GM12878 (cell line): ENCODE data around the gene PJA2. TPM values are rescaled to one million over a fixed set of nuclear protein-coding genes. Genes with fewer than 3 reads are reported as not detected.

Experiments used
- ATAC-seq: fragments of 200-7000 bp; cut with Tn5 transposase; 3 replicates; pipeline ENCODE4 v1.9.1; 2020; ENCODE audit warnings: mild to moderate bottlenecking, moderate library complexity
- BruUV-seq: library from RNA; stranded (reverse); fragments of 400-500 nt; replicated peaks from 2 replicates; lab custom pipeline; 2021; lab: Mats Ljungman, UMichigan
- CTCF ChIA-PET: fragments of 300-600 bp; sonication (Branson Sonifier 250); formaldehyde crosslinking; extraction: SDS; loops from one replicate; lab custom pipeline; 2021; ENCODE audit warnings: inconsistent platforms; lab: Yijun Ruan, JAX
- POLR2A ChIA-PET: fragments of 350-600 bp; formaldehyde crosslinking; extraction: SDS; loops from one replicate; lab custom pipeline; 2021; ENCODE audit warnings: inconsistent platforms; lab: Charles Lee
- RAD21 ChIA-PET: fragments of 300-600 bp; sonication (Branson Sonifier 250); formaldehyde crosslinking; loops from one replicate; lab custom pipeline; 2023; ENCODE audit warnings: antibody characterized with exemption; ENCODE audit not compliant: unreplicated experiment; lab: Charles Lee
- SMC1A ChIA-PET: fragments of 300-600 bp; sonication (Branson Sonifier 250); formaldehyde crosslinking; loops from one replicate; lab custom pipeline; 2023; ENCODE audit not compliant: unreplicated experiment, uncharacterized antibody; lab: Charles Lee
- DNase-seq: peaks from one replicate; pipeline ENCODE4 v3.0.0-alpha.2; 2011; ENCODE audit warnings: low read depth, low spot score
- FAIRE-seq: peaks from 3 replicates; lab custom pipeline; 2011; peaks lifted over from hg19 to GRCh38; lab: Jason Lieb, UNC
- H2AFZ ChIP-seq: 2 replicates; pipeline ENCODE4 v1.6.0; 2011; ENCODE audit warnings: low read depth, low read length, control low read depth; ENCODE audit not compliant: control insufficient read depth
- H3K27ac ChIP-seq: 2 replicates; pipeline ENCODE4 v1.5.1; 2011; ENCODE audit warnings: control low read depth; ENCODE audit not compliant: control insufficient read depth, insufficient read depth
- H3K27me3 ChIP-seq, 2 experiments: replicated peaks in 1 of 2; 2 replicates each; pipeline versions ENCODE4 v1.6.0 to v1.6.1; 2011; ENCODE audit warnings: low read length in 1 of 2; ENCODE audit not compliant: control insufficient read depth in 2 of 2, insufficient read depth in 2 of 2
- H3K36me3 ChIP-seq, 2 experiments: 2 replicates each; pipeline ENCODE4 v1.5.1; 2011; ENCODE audit warnings: low read length in 1 of 2; ENCODE audit not compliant: control insufficient read depth in 2 of 2, insufficient read depth in 2 of 2
- H3K4me1 ChIP-seq: 2 replicates; pipeline ENCODE4 v1.6.1; 2011; ENCODE audit warnings: mild to moderate bottlenecking, low read length, moderate library complexity, mixed read lengths; ENCODE audit not compliant: control insufficient read depth, insufficient read depth
- H3K4me2 ChIP-seq: 2 replicates; pipeline ENCODE4 v1.6.0; 2011; ENCODE audit warnings: control low read depth; ENCODE audit not compliant: control insufficient read depth, insufficient read depth
- H3K4me3 ChIP-seq: fragments of 200-600 bp; sonication (generic); 2 replicates; pipeline ENCODE4 v1.5.1; 2016
- H3K79me2 ChIP-seq: 2 replicates; pipeline ENCODE4 v1.6.0; 2011; ENCODE audit warnings: low read length; ENCODE audit not compliant: control insufficient read depth, insufficient read depth
- H3K9ac ChIP-seq: 2 replicates; pipeline ENCODE4 v1.8.0; 2011; ENCODE audit warnings: low read length, control low read depth, mixed read lengths; ENCODE audit not compliant: control insufficient read depth, insufficient read depth
- H3K9me3 ChIP-seq: replicated peaks from 3 replicates; pipeline ENCODE4 v1.5.1; 2011; ENCODE audit warnings: mild to moderate bottlenecking, low read length; ENCODE audit not compliant: control insufficient read depth, insufficient read depth
- H4K20me1 ChIP-seq: 2 replicates; pipeline ENCODE4 v1.6.0; 2011; ENCODE audit not compliant: control insufficient read depth, insufficient read depth
- DPF2 ChIP-seq: fragments of 450-650 bp; IDR thresholded peaks from 2 replicates; pipeline ENCODE4 v1.6.1; 2017; ENCODE audit warnings: mild to moderate bottlenecking
- EED ChIP-seq: sonication (generic); IDR thresholded peaks from 2 replicates; pipeline ENCODE4 v1.6.1; 2016; ENCODE audit warnings: antibody characterized with exemption, low read depth
- MTA3 ChIP-seq: IDR thresholded peaks from 2 replicates; pipeline ENCODE4 v1.6.1; 2012; ENCODE audit warnings: low read length, inconsistent platforms, borderline replicate concordance
- NKRF ChIP-seq: fragments of 450-650 bp; conservative IDR thresholded peaks from 2 replicates; pipeline ENCODE4 v1.6.1; 2017; ENCODE audit warnings: mild to moderate bottlenecking, moderate library complexity
- PAX8 ChIP-seq: fragments of 450-650 bp; IDR thresholded peaks from 2 replicates; pipeline ENCODE4 v1.6.1; 2017; ENCODE audit warnings: mild to moderate bottlenecking, moderate library complexity
- SP1 ChIP-seq: IDR thresholded peaks from one replicate; pipeline ENCODE4 v1.6.1; 2011; ENCODE audit warnings: low read depth, low read length
- SPI1 ChIP-seq: IDR thresholded peaks from 2 replicates; pipeline ENCODE4 v1.6.1; 2011; ENCODE audit warnings: low read depth, mild to moderate bottlenecking, low read length, moderate library complexity, borderline replicate concordance; ENCODE audit not compliant: insufficient read depth
- ZNF384 ChIP-seq: IDR thresholded peaks from 2 replicates; pipeline ENCODE4 v1.6.1; 2012; ENCODE audit warnings: low read depth, mild to moderate bottlenecking, low read length, improper control_type of control experiment, borderline replicate concordance
- WGBS: methylation state at CpG from one replicate; pipeline ENCODE4 v1.1.6; 2016; ENCODE audit warnings: low lambda C conversion rate; ENCODE audit not compliant: insufficient replicate concordance, insufficient coverage; ENCODE audit errors: missing lambda C conversion rate; 5-methylcytosine and 5-hydroxymethylcytosine counted together
- in situ Hi-C: fragments of 300-500 bp; cut with MboI; formaldehyde crosslinking; loops from 9 replicates; pipeline ENCODE4 v1.14.3; 2018; ENCODE audit warnings: mixed read lengths
- intact Hi-C: fragments of 100-400 bp; cut with micrococcal nuclease; formaldehyde crosslinking; loops from one replicate; pipeline ENCODE4 v1.14.2; 2022; ENCODE audit not compliant: unreplicated experiment
- polyA plus RNA-seq, 11 experiments: library from polyadenylated mRNA; depleted of rRNA in 4 of 11; unstranded in 6 of 11; stranded (reverse) in 5 of 11; fragments of >200 nt; fragmentation: Nextera tagmentation in 4 of 11; fragmentation: Illumina TruSeq in 1 of 11; extraction: Ambion mirVana in 4 of 11; extraction: Trizol in 1 of 11; gene quantifications; 1 replicate in 1 of 11; 2 replicates in 10 of 11; pipeline versions ENCODE4 v1.2.1 to v1.2.3, GENCODE V29; 2011 to 2016; ENCODE audit warnings: inconsistent platforms in 2 of 11, missing spikeins in 2 of 11, low read depth in 1 of 11
- total RNA-seq, 4 experiments: library from RNA; depleted of rRNA in 3 of 4; stranded (reverse); fragments of >200 nt in 3 of 4; fragmentation: Illumina TruSeq in 1 of 4; extraction: Trizol in 1 of 4; gene quantifications; 2 replicates each; pipeline versions ENCODE4 v1.2.1 to v1.2.3, GENCODE V29; 2013 to 2021
- TF ChIP-seq, protein P1 (sequence below): fragments of 150-350 bp; IDR thresholded peaks from 2 replicates; pipeline ENCODE4 v1.6.1; 2016; ENCODE audit warnings: low read depth, low read length

The PJA2 gene
- total and polyA plus RNA-seq, 10 of the 15 experiments (the other 5 are each of a cell fraction or from before 2014, with no cell fraction given) = 27.8 to 93.4 (median 47.8) TPM

DNA sequence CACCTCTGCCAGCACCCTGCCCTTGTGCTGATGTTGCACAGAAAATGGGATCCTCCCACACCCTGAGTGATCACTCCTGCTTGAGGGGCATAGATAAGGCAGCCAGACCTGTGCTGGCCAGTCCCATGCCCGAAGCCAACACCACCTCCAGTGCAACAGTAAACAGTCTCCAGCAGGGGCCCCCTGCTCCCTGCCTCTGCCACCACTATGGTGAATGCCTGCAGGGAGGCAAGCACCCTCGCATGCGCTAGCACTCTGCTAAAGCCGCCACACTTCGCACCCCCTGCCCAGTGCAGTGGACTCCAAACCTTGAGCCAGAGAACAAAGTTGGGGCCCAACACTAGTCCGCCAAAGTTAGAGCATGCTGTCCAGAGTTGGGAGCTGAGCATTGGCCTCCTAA lies 118.7 kb downstream of the PJA2 start:
- intact Hi-C loops = no loop called here
- FAIRE-seq (no peak), ATAC-seq (no peak), DNase-seq (no peak)
- Histone ChIP-seq H3K79me2 (no peaks in the 10 kb centered on the region), H3K9ac (no peak overlapping the region), H2AFZ (no peak overlapping the region), H4K20me1 (no peaks in the 10 kb centered on the region), H3K36me3 (no peaks in the 10 kb centered on the region), H3K4me3 (no peak overlapping the region), H3K4me2 (no peak overlapping the region), H3K4me1 (no peaks in the 10 kb centered on the region), H3K9me3 (no peaks in the 10 kb centered on the region; the same call in 1 of the 3 replicates), H3K27ac (no peak overlapping the region), H3K27me3 (no peaks in the 10 kb centered on the region)
- BruUV-seq = no TSS peak
- ChIA-PET SMC1A (no interaction called here), RAD21 (no interaction called here), CTCF (no interaction called here), POLR2A (no interaction called here)
- 68% methylated on average over 6 of the region's 6 CpGs for WGBS
- TF ChIP-seq DPF2 = no peak
- TF ChIP-seq SP1 = no peak
- TF ChIP-seq NKRF = no peak
- TF ChIP-seq MTA3 = no peak
- no peak for TF ChIP-seq SPI1
- TF ChIP-seq, protein P1, sequence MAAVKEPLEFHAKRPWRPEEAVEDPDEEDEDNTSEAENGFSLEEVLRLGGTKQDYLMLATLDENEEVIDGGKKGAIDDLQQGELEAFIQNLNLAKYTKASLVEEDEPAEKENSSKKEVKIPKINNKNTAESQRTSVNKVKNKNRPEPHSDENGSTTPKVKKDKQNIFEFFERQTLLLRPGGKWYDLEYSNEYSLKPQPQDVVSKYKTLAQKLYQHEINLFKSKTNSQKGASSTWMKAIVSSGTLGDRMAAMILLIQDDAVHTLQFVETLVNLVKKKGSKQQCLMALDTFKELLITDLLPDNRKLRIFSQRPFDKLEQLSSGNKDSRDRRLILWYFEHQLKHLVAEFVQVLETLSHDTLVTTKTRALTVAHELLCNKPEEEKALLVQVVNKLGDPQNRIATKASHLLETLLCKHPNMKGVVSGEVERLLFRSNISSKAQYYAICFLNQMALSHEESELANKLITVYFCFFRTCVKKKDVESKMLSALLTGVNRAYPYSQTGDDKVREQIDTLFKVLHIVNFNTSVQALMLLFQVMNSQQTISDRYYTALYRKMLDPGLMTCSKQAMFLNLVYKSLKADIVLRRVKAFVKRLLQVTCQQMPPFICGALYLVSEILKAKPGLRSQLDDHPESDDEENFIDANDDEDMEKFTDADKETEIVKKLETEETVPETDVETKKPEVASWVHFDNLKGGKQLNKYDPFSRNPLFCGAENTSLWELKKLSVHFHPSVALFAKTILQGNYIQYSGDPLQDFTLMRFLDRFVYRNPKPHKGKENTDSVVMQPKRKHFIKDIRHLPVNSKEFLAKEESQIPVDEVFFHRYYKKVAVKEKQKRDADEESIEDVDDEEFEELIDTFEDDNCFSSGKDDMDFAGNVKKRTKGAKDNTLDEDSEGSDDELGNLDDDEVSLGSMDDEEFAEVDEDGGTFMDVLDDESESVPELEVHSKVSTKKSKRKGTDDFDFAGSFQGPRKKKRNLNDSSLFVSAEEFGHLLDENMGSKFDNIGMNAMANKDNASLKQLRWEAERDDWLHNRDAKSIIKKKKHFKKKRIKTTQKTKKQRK = no peak
- TF ChIP-seq EED = no peak
- TF ChIP-seq ZNF384 = no peak
- no peak for TF ChIP-seq PAX8
- in situ Hi-C loops = no loop called here
